ENCODE results near the gene NCSTN. TPM values are rescaled to one million over a fixed set of nuclear protein-coding genes. Genes with fewer than 3 reads are reported as not detected.

The NCSTN gene
- total RNA-seq (2021; fragmentation: NEBNext Ultra II Directional; extraction: Animal tissue kit (Norgen Biotek cat#: 25700)) = 100 to 1,000 TPM; 133 to 154 (median 145) TPM
- long read RNA-seq, transcript NCSTN-201 (17 exons, 2,936 nt) = major isoform, 38 of 52 reads
- long read RNA-seq, partial matches to known transcripts = 10 of 52 reads
- long read RNA-seq, other reads (novel, unspliced or antisense) = 4 of 52 reads

DNA sequence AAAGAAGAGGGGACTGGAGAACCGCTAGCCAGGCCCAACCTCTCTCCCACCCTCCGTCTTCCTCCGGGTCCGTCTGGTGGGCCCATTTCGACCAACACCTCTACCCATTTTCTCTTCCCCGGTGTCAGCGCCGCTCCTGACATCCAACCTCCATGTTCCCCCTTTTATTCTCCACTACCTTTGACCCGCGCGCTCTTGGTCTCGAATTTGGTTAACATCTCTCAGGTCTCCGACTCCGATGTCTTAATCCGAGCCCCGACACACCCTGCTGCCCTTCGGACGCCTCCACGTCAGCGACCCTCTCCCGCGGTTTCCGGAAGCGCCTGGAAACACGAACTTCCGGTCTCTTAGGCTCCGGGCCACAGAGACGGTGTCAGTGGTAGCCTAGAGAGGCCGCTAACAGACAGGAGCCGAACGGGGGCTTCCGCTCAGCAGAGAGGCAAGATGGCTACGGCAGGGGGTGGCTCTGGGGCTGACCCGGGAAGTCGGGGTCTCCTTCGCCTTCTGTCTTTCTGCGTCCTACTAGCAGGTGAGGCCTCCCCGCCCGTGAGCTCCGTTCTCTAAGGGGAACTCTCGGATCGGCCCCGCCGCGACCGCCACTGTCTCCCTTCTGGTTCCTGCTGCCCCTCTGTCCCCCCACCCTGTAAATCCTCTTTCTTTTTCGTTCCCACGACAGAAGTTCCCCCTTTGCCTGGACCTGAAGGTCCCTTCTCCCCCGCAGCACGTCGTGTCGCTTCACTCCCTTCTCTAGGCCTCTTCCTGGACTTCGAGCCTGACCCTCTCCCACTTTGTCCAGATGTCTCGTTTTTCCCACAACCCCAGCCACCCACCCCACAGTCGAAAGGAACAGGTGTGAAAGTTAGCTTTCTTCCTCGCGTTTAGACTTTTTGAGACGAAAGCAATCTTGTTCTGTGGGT, at the start of gene NCSTN, which contains the start of gene COPA:
Gene NCSTN, plus strand, starts transcription at position 431 of the 917 bp plus-strand sequence. Its CDS starts 14 bp downstream, at position 445.
Gene COPA, minus strand, starts transcription at position 298 of the 917 bp plus-strand sequence. Its CDS starts 80 bp downstream, at position 218.
- peaks cover 42% of the 10 kb centered on the region for H3K4me1 Mint-ChIP-seq (ENCODE audit: low read depth)
- peak; percentile 94 for DNase-seq
- peak within 1 kb of the TSS; percentile 99 for H3K4me3 Mint-ChIP-seq
- TF ChIP-seq CTCF (IDR thresholded peaks at IDR 0.05) = 0 out of 2 replicates have a peak, but pooled peaks have one; percentile 14
- peaks cover 52% of the 10 kb centered on the region for H3K36me3 Mint-ChIP-seq (ENCODE audit: low read depth)
- H3K9me3 Mint-ChIP-seq = no peaks in the 10 kb centered on the region
- peaks cover 2% of the 10 kb centered on the region; the same call in 1 of the 2 replicates for H3K27me3 Mint-ChIP-seq (ENCODE audit: insufficient read depth)
- peak within 1 kb of the TSS; percentile 100 for H3K27ac Mint-ChIP-seq

DNA sequence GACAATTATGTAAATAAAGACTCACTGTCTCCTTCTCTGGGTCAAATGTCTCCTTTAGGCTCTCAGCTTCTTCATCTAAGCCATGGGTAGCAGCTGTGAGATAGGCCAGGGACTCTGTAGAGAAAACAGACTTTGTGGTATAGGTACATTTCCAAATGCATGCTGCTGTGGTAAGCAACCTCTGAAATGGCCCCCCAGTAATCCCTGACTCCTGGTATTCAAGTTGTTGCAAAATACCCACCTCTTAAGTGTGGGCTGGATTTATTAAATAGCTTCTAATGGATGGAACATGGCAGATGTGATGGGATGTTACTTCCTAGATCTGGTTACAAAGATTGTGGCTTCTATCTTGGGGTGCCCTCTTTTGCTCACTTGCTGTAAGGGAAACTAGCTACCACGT, 47.1 kb upstream of the NCSTN start:
- peaks cover 7% of the 10 kb centered on the region for H3K27me3 Mint-ChIP-seq (ENCODE audit: insufficient read depth)
- no peak for TF ChIP-seq CTCF (IDR thresholded peaks at IDR 0.05)
- no peaks in the 10 kb centered on the region for H3K4me1 Mint-ChIP-seq (ENCODE audit: low read depth)
- H3K36me3 Mint-ChIP-seq (ENCODE audit: low read depth) = peaks cover 71% of the 10 kb centered on the region
- H3K4me3 Mint-ChIP-seq = no peak overlapping the region
- no peak for DNase-seq
- H3K9me3 Mint-ChIP-seq = no peaks in the 10 kb centered on the region
- H3K27ac Mint-ChIP-seq = peak overlapping the region; percentile 36

DNA sequence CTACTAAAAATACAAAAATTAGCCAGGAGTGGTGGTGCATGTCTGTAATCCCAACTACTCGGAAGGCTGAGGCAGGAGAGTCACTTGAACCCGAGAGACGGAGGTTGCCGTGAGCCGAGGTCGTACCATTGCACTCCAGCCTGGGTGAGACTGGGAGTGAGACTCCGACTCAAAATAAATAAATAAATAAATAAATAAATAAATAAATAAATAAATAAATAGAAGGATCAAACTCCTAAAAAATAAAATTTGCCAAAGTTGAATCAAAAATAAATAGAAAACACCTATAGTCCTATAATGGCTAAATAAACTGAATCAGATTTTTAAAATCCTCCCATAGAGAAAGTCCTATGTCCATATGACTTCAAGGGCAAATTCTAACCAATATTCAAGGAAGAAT, 43.0 kb upstream of the NCSTN start:
- no peak overlapping the region for H3K4me3 Mint-ChIP-seq
- H3K36me3 Mint-ChIP-seq (ENCODE audit: low read depth) = peaks cover 52% of the 10 kb centered on the region
- no peak for DNase-seq
- H3K27ac Mint-ChIP-seq = no peak overlapping the region
- no peaks in the 10 kb centered on the region for H3K4me1 Mint-ChIP-seq (ENCODE audit: low read depth)
- no peaks in the 10 kb centered on the region for H3K9me3 Mint-ChIP-seq
- H3K27me3 Mint-ChIP-seq (ENCODE audit: insufficient read depth) = peaks cover 5% of the 10 kb centered on the region
- TF ChIP-seq CTCF (IDR thresholded peaks at IDR 0.05) = no peak

DNA sequence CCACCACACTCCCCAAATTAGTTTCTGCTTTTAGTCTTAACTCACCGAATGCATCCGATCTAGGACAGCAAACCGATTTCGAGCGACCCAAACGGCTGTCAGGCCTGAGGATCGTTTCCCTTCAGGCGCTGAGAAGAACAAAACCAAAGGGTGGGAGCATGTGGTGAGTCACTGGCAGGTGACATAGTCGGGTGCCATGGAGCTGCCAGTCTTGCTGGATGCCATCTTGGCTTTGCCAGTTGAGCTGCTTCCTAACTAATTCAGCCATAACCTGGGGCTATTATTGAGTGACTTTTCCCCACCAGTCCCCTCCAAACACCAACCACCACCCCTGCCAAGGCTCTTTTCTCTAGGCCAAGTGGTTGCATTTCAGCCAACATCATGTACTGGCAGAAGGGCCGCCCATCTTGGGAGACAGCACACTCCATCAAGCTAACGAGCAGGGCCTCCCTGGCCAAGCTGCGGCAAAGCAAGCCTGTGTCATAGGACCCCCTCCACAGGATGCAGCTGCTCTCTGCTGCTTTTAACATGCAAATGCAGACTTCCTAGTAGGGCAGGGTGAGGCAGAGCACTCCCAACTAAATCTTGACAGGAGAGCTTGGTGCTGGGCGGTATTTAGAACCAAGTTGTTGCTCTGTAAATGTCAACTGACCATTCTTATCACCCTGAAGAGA, 35.9 kb upstream of the NCSTN start:
- no peak for DNase-seq
- Mint-ChIP-seq H3K9me3 (no peaks in the 10 kb centered on the region), H3K4me3 (no peak overlapping the region), H3K4me1 (ENCODE audit: low read depth) (peaks cover 28% of the 10 kb centered on the region), H3K27ac (no peak overlapping the region), H3K27me3 (ENCODE audit: insufficient read depth) (no peaks in the 10 kb centered on the region), H3K36me3 (ENCODE audit: low read depth) (peaks cover 52% of the 10 kb centered on the region)
- TF ChIP-seq CTCF (IDR thresholded peaks at IDR 0.05) = no peak

DNA sequence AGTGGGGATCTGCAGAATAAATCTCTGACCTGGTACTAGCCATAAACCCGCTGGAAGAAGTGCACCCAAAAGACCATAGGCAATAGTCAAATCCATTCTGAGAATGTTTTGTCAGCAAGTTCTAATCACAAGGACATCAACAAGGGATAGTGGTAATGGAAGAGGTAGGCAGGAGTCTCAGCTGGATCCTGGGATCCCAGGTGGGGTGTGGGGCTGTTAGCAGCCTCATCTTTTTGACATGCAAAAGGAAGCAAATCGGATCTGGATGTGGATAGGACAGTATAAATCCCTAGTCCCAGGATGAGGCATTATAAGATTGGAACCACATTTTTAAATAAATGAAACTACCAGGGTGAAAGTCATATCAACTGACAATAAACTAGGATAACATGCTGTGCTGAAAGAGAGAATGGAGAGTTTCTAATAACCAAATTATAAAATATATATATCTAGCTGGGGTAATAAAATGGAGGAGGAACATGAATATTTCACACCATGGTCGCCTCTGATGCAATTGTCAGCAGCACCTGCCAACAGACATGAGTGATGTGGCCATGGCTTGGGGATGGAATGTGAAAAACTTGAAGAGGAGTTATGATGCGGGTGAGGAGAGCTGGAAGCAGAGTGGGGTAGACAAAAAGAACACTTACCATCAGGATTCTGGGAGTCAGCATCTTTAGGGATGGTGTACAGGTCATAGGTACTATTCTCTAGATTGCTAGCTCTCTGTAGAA, 34.6 kb upstream of the NCSTN start:
- H3K27ac Mint-ChIP-seq = peak overlapping the region; percentile 69
- peaks cover 28% of the 10 kb centered on the region for H3K4me1 Mint-ChIP-seq (ENCODE audit: low read depth)
- H3K4me3 Mint-ChIP-seq = no peak overlapping the region
- DNase-seq = no peak
- peaks cover 6% of the 10 kb centered on the region; the same call in 1 of the 2 replicates for H3K27me3 Mint-ChIP-seq (ENCODE audit: insufficient read depth)
- no peaks in the 10 kb centered on the region for H3K9me3 Mint-ChIP-seq
- H3K36me3 Mint-ChIP-seq (ENCODE audit: low read depth) = peaks cover 54% of the 10 kb centered on the region
- TF ChIP-seq CTCF (IDR thresholded peaks at IDR 0.05) = no peak

Data from HFFc6 (cell line).